PC-9 (cell line): Measurements from ENCODE around the gene YWHAB.

Experiments
- CTCF ChIP-seq: fragments of 200-600 bp; sonication (generic); conservative IDR thresholded peaks from 2 replicates; pipeline ENCODE4 v1.6.1; 2017; ENCODE audit warnings: mixed run types, antibody characterized with exemption, mild to moderate bottlenecking, moderate library complexity
- EZH2 ChIP-seq: fragments of 200-600 bp; sonication (generic); IDR thresholded peaks from 2 replicates; pipeline ENCODE4 v1.8.0; 2017; ENCODE audit warnings: antibody characterized with exemption, low read depth

GRCh38 chr20:44885392-44886265, at the start of gene YWHAB:
- no peak for TF ChIP-seq EZH2
- peak; percentile 40; the same call in 1 of the 2 replicates for TF ChIP-seq CTCF
